K562 (cell line): ENCODE data around the gene GART. TPM values are rescaled to one million over a fixed set of nuclear protein-coding genes. Genes with fewer than 3 reads are reported as not detected.

Experiments used
- CBFB ChIP-seq: sonication (generic); formaldehyde crosslinking; IDR thresholded peaks from 2 replicates; pipeline ENCODE4 v1.4.0; 2020; ENCODE audit warnings: mild to moderate bottlenecking, missing genetic modification reagents
- CBX5 ChIP-seq: IDR thresholded peaks from 2 replicates; pipeline ENCODE4 v1.6.1; 2014; ENCODE audit warnings: low read depth, borderline replicate concordance
- E4F1 ChIP-seq: fragments of 250-450 bp; sonication (Bioruptor Pico); IDR thresholded peaks from 2 replicates; pipeline ENCODE4 v1.5.0; 2021; ENCODE audit warnings: mild to moderate bottlenecking, borderline replicate concordance
- FOS ChIP-seq: IDR thresholded peaks from 3 replicates; pipeline ENCODE4 v1.6.1; 2011; ENCODE audit not compliant: insufficient read length; ENCODE audit errors: extremely low read depth
- HLTF ChIP-seq: fragments of 450-650 bp; IDR thresholded peaks from 2 replicates; pipeline ENCODE4 v1.6.1; 2016
- HMG20A ChIP-seq: fragments of 450-650 bp; formaldehyde crosslinking; conservative IDR thresholded peaks from 2 replicates; pipeline ENCODE4 v1.4.0; 2020; ENCODE audit warnings: mild to moderate bottlenecking, mixed read lengths
- HNRNPL ChIP-seq: fragments of 200-400 bp; formaldehyde crosslinking; IDR thresholded peaks from 2 replicates; pipeline ENCODE4 v1.6.1; 2017; ENCODE audit warnings: low read depth, mild to moderate bottlenecking, low read length
- MLX ChIP-seq, 2 experiments: fragments of 450-650 bp in 1 of 2; sonication (generic) in 1 of 2; formaldehyde crosslinking; conservative IDR thresholded peaks; 2 replicates each; pipeline versions ENCODE4 v1.4.0 to v1.8.1; 2020 to 2022; ENCODE audit warnings: mild to moderate bottlenecking in 1 of 2, missing genetic modification reagents in 1 of 2
- NCOA4 ChIP-seq: fragments of 450-650 bp; IDR thresholded peaks from 2 replicates; pipeline ENCODE4 v1.6.1; 2018; ENCODE audit warnings: mild to moderate bottlenecking; ENCODE audit not compliant: partially characterized antibody
- NRF1 ChIP-seq, 2 experiments: fragments of 450-650 bp; IDR thresholded peaks in 1 of 2; conservative IDR thresholded peaks in 1 of 2; 2 replicates each; pipeline ENCODE4 v1.6.1; 2014; ENCODE audit warnings: mild to moderate bottlenecking in 2 of 2
- POLR2G ChIP-seq: fragments of 200-400 bp; formaldehyde crosslinking; IDR thresholded peaks from 2 replicates; pipeline ENCODE4 v1.6.1; 2017; ENCODE audit warnings: low read depth, mild to moderate bottlenecking, antibody characterized with exemption, low read length, moderate library complexity
- TAF1 ChIP-seq: IDR thresholded peaks from 2 replicates; pipeline ENCODE4 v1.6.1; 2011; ENCODE audit warnings: mild to moderate bottlenecking, low read length, moderate library complexity; ENCODE audit not compliant: insufficient read depth, control insufficient read depth, severe bottlenecking; ENCODE audit errors: extremely low read depth
- ZNF316 ChIP-seq: fragments of 450-650 bp; IDR thresholded peaks from 2 replicates; pipeline ENCODE4 v1.6.1; 2016
- ZNF408 ChIP-seq: fragments of 250-450 bp; sonication (Bioruptor Pico); IDR thresholded peaks from 2 replicates; pipeline ENCODE4 v1.4.0; 2020; ENCODE audit warnings: low read depth, mild to moderate bottlenecking, moderate library complexity
- ZNF445 ChIP-seq: fragments of 250-450 bp; sonication (Bioruptor Pico); IDR thresholded peaks from 2 replicates; pipeline ENCODE4 v1.4.0; 2020; ENCODE audit warnings: low read depth, mild to moderate bottlenecking, moderate library complexity
- ZNF785 ChIP-seq: fragments of 250-450 bp; sonication (Bioruptor Pico); IDR thresholded peaks from 2 replicates; pipeline ENCODE4 v1.4.0; 2020; ENCODE audit warnings: mild to moderate bottlenecking
- ZZZ3 ChIP-seq: fragments of 450-650 bp; IDR thresholded peaks from 2 replicates; pipeline ENCODE4 v1.6.1; 2016; ENCODE audit warnings: antibody characterized with exemption, mild to moderate bottlenecking, moderate library complexity
- polyA plus RNA-seq, 8 experiments: library from polyadenylated mRNA; depleted of rRNA in 4 of 8; stranded (reverse) in 5 of 8; unstranded in 3 of 8; fragments of >200 nt; fragmentation: Nextera tagmentation in 2 of 8; fragmentation: Illumina TruSeq in 1 of 8; extraction: Ambion mirVana in 2 of 8; extraction: Trizol in 1 of 8; gene quantifications; 2 replicates each; pipeline versions ENCODE4 v1.2.1 to v1.2.3, GENCODE V29; 2011 to 2014; ENCODE audit warnings: inconsistent platforms in 1 of 8, missing spikeins in 1 of 8
- total RNA-seq, 7 experiments: library from RNA; depleted of rRNA in 6 of 7; stranded (reverse); fragments of >200 nt in 6 of 7; fragmentation: Illumina TruSeq in 2 of 7; extraction: Trizol in 2 of 7; gene quantifications; 2 replicates each; pipeline versions ENCODE4 v1.2.1 to v1.2.3, GENCODE V29; 2011 to 2021; ENCODE audit warnings: low replicate concordance in 1 of 7
- TF ChIP-seq, protein P1 (sequence below), 3 experiments: fragments of 200-800 bp in 1 of 3; fragments of 250-450 bp in 1 of 3; fragments of 450-650 bp in 1 of 3; sonication (Bioruptor Pico) in 1 of 3; sonication (Bioruptor generic) in 1 of 3; formaldehyde crosslinking in 1 of 3; IDR thresholded peaks; 2 replicates each; pipeline versions ENCODE4 v1.6.1 to v1.8.0; 2016 to 2022; ENCODE audit warnings: mild to moderate bottlenecking in 2 of 3, missing genetic modification characterization in 2 of 3, missing compliant biosample characterization in 1 of 3, moderate library complexity in 1 of 3
- TF ChIP-seq, protein P2 (sequence below): fragments of 450-650 bp; formaldehyde crosslinking; IDR thresholded peaks from 2 replicates; pipeline ENCODE4 v1.4.0; 2022; ENCODE audit warnings: missing genetic modification characterization
- TF ChIP-seq, protein P3 (sequence below): sonication (generic); formaldehyde crosslinking; IDR thresholded peaks from 2 replicates; pipeline ENCODE4 v1.5.0; 2020; ENCODE audit warnings: missing genetic modification reagents

Gene GART
- total and polyA plus RNA-seq, 9 of the 15 experiments (the other 6 are each of a cell fraction or from before 2014, with no cell fraction given): 141 to 429 (median 349) TPM

DNA sequence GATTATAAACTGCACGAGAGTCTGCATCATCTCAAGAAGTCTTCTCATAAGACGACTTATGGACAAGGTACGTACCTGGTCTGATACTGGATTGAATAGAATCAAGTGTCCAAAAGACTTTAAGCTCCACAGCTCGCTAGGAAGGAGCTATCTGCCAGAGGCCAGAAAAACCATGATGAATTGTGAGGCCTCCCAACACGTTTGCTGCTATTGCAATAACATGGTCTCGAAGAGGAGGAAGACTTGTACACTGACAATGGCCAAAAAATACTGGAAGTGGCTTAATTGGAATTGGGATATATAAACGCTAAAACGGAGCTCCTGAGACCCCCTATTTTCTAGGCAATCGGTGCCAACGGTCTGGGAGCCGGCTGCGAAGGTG, 50.9 kb downstream of the GART start (continued):
- TF ChIP-seq, protein P1, sequence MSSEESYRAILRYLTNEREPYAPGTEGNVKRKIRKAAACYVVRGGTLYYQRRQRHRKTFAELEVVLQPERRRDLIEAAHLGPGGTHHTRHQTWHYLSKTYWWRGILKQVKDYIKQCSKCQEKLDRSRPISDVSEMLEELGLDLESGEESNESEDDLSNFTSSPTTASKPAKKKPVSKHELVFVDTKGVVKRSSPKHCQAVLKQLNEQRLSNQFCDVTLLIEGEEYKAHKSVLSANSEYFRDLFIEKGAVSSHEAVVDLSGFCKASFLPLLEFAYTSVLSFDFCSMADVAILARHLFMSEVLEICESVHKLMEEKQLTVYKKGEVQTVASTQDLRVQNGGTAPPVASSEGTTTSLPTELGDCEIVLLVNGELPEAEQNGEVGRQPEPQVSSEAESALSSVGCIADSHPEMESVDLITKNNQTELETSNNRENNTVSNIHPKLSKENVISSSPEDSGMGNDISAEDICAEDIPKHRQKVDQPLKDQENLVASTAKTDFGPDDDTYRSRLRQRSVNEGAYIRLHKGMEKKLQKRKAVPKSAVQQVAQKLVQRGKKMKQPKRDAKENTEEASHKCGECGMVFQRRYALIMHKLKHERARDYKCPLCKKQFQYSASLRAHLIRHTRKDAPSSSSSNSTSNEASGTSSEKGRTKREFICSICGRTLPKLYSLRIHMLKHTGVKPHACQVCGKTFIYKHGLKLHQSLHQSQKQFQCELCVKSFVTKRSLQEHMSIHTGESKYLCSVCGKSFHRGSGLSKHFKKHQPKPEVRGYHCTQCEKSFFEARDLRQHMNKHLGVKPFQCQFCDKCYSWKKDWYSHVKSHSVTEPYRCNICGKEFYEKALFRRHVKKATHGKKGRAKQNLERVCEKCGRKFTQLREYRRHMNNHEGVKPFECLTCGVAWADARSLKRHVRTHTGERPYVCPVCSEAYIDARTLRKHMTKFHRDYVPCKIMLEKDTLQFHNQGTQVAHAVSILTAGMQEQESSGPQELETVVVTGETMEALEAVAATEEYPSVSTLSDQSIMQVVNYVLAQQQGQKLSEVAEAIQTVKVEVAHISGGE (CRISPR knock-in tag; IDR thresholded peaks at IDR 0.05): no peak
- TF ChIP-seq HLTF (no peak), HNRNPL (no peak), CBFB (CRISPR knock-in tag) (no peak), HMG20A (CRISPR knock-in tag) (no peak), POLR2G (no peak), ZNF785 (CRISPR knock-in tag) (no peak), ZNF445 (no peak), E4F1 (no peak), ZZZ3 (no peak), ZNF316 (no peak), FOS (no peak), CBX5 (no peak), TAF1 (peak; percentile 3), NRF1 (conservative IDR thresholded peaks at IDR 0.05 in 1 of 2, IDR thresholded peaks at IDR 0.05 in 1 of 2) (no peak), NCOA4 (no peak), MLX (CRISPR knock-in tag; conservative IDR thresholded peaks at IDR 0.05) (no peak), ZNF408 (CRISPR knock-in tag) (no peak)
- TF ChIP-seq, protein P2, sequence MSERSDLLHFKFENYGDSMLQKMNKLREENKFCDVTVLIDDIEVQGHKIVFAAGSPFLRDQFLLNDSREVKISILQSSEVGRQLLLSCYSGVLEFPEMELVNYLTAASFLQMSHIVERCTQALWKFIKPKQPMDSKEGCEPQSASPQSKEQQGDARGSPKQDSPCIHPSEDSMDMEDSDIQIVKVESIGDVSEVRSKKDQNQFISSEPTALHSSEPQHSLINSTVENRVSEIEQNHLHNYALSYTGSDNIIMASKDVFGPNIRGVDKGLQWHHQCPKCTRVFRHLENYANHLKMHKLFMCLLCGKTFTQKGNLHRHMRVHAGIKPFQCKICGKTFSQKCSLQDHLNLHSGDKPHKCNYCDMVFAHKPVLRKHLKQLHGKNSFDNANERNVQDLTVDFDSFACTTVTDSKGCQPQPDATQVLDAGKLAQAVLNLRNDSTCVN (CRISPR knock-in tag): peak; percentile 32; the same call in 1 of the 2 replicates
- TF ChIP-seq, protein P3, sequence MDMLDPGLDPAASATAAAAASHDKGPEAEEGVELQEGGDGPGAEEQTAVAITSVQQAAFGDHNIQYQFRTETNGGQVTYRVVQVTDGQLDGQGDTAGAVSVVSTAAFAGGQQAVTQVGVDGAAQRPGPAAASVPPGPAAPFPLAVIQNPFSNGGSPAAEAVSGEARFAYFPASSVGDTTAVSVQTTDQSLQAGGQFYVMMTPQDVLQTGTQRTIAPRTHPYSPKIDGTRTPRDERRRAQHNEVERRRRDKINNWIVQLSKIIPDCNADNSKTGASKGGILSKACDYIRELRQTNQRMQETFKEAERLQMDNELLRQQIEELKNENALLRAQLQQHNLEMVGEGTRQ (CRISPR knock-in tag): no peak
